GM23248 (cell line): ENCODE results near the gene ANO6.

Source experiments
- EZH2 ChIP-seq: fragments of 200-600 bp; sonication (generic); IDR thresholded peaks from 2 replicates; pipeline ENCODE4 v1.6.1; 2018; ENCODE audit warnings: antibody characterized with exemption, mild to moderate bottlenecking; ENCODE audit not compliant: insufficient read depth, poor library complexity, severe bottlenecking
- EZH2phosphoT487 ChIP-seq: fragments of 200-600 bp; sonication (generic); IDR thresholded peaks from 2 replicates; pipeline ENCODE4 v1.6.1; 2018; ENCODE audit warnings: antibody characterized with exemption, moderate library complexity, mild to moderate bottlenecking, low read depth; ENCODE audit not compliant: insufficient read depth

DNA sequence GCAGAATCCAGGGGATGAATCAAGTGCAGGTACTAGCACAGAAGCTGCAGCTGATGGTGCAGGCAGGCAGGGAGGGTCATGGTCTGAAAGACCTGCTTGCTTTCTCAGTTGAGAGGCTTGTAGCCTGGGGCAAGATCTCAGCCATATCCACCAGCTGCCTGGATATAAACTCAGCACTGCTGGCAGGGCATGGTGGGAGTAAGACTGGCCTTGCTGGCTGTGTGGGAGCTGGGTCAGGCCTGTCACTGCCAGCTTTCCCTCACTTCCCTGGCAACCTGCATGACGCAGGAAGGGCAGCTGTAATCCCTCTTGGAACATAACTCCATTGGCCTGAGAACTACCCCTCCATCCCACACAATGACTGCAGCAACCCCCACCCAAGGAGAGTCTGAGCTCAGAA is 230.1 kb downstream of the ANO6 start:
- no peak for TF ChIP-seq EZH2
- no peak for TF ChIP-seq EZH2phosphoT487
